Measurements from ENCODE around the gene FBXL13.
A peak's percentile ranks its signal among the peaks of the same experiment; 100 is the strongest.
"Not testable (repeated sequence)": the region's sequence is repeated elsewhere in the genome, so short reads cannot be mapped to it uniquely, and the experiment has no call there.

Gene FBXL13

GRCh38 chr7:102859084-102859798, 215.4 kb downstream of the FBXL13 start:
- DNase-seq (ENCODE audit: low read depth), result no peak

- no peak for DNase-seq (ENCODE audit: low read depth)
These were observed 218.6 kb downstream of the FBXL13 start for GRCh38 chr7:102856036-102856435.

- DNase-seq (ENCODE audit: low read depth), result no peak
These were observed 225.1 kb downstream of the FBXL13 start for GRCh38 chr7:102849538-102849937.

- DNase-seq (ENCODE audit: low read depth), result no peak
These were observed 225.5 kb downstream of the FBXL13 start for GRCh38 chr7:102849079-102849478.

GRCh38 chr7:102845346-102845745, 229.2 kb downstream of the FBXL13 start:
- DNase-seq (ENCODE audit: low read depth), result peak; percentile 18

GRCh38 chr7:102843850-102844249, 230.7 kb downstream of the FBXL13 start:
- DNase-seq (ENCODE audit: low read depth), result no peak

GRCh38 chr7:102842284-102842683, 232.3 kb downstream of the FBXL13 start:
- DNase-seq (ENCODE audit: low read depth), result no peak

- no peak for DNase-seq (ENCODE audit: low read depth)
These were observed 233.3 kb downstream of the FBXL13 start for GRCh38 chr7:102841290-102841689.

- DNase-seq (ENCODE audit: low read depth), result no peak
These were observed 234.2 kb downstream of the FBXL13 start for GRCh38 chr7:102840404-102840803.

GRCh38 chr7:102838572-102839101, 236.0 kb downstream of the FBXL13 start:
- DNase-seq (ENCODE audit: low read depth), result not testable (repeated sequence)

GRCh38 chr7:102837802-102838201, 236.8 kb downstream of the FBXL13 start:
- no peak for DNase-seq (ENCODE audit: low read depth)

GRCh38 chr7:102836977-102837376, 237.6 kb downstream of the FBXL13 start:
- no peak for DNase-seq (ENCODE audit: low read depth)

- peak; percentile 93 for DNase-seq (ENCODE audit: low read depth)
These were observed 238.2 kb downstream of the FBXL13 start for GRCh38 chr7:102836191-102836919.

GRCh38 chr7:102834999-102835398, 239.6 kb downstream of the FBXL13 start:
- peak; percentile 92 for DNase-seq (ENCODE audit: low read depth)

GRCh38 chr7:102834466-102834865, 240.1 kb downstream of the FBXL13 start:
- peak; percentile 23 for DNase-seq (ENCODE audit: low read depth)

- DNase-seq (ENCODE audit: low read depth), result no peak
These were observed 241.3 kb downstream of the FBXL13 start for GRCh38 chr7:102833343-102833742.

- DNase-seq (ENCODE audit: low read depth), result no peak
These were observed 241.9 kb downstream of the FBXL13 start for GRCh38 chr7:102832674-102833073.

- DNase-seq (ENCODE audit: low read depth), result no peak
These were observed 244.4 kb downstream of the FBXL13 start for GRCh38 chr7:102830197-102830596.

- DNase-seq (ENCODE audit: low read depth), result no peak
These were observed 245.5 kb downstream of the FBXL13 start for GRCh38 chr7:102829075-102829474.

GRCh38 chr7:102828286-102828685, 246.3 kb downstream of the FBXL13 start:
- no peak for DNase-seq (ENCODE audit: low read depth)

GRCh38 chr7:102823390-102824119, 251.0 kb downstream of the FBXL13 start:
- no peak for DNase-seq (ENCODE audit: low read depth)

GRCh38 chr7:102821994-102822747, 252.4 kb downstream of the FBXL13 start:
- DNase-seq (ENCODE audit: low read depth), result no peak
